Measurements from ENCODE around the gene SLC13A5. TPM values are rescaled to one million over a fixed set of nuclear protein-coding genes. Genes with fewer than 3 reads are reported as not detected.
"Not testable (repeated sequence)": the region's sequence is repeated elsewhere in the genome, so short reads cannot be mapped to it uniquely, and the experiment has no call there.

SLC13A5 gene
- 0.26 and 0.38 TPM in 2 replicates for total RNA-seq

DNA sequence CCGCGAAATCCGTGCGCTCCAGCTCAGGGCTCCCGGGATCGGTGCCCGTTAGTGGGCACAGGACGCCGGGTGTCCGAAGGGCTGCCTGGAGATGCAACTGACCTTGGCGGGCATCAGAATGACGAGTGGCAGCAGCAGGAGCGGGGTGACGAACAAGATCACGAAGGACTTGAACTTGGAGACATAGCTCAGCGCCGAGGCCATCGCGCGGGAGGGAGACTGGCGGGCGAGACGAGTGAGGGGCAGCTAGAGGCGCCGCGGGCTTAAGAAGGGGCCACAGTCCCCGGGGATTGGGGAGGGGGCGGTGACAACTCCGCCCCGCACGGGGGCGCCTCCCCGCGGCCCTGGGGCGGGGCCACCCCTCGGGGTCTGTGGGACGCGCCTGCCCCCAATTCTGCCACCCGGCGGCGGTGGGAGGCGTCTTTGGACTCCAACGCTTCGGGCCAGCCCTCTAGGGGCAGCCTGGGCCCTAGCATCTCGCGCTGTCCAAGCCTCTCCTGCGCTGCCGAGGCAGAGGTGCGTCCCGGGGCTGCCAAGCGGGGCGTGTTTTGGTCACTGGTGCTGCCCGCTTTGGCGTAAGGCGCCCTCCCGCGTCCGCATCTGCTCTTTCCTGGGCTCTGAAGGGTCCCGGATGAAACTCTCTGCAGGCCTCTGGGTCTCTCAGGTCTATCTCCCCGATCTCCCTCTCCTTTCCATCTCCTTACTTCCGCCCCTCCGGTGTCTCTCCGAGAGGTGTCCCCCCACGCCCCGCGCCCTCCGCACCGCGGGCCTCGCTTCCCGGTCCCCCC, at the start of gene SLC13A5:
Gene SLC13A5 (minus strand): TSS at position 240 of the 788 bp plus-strand sequence. CDS start 36 bp downstream, at position 204.
- DNase-seq (ENCODE audit: low read depth in 2 of 2): peak in 1 of 2 donors; percentile 33

DNA sequence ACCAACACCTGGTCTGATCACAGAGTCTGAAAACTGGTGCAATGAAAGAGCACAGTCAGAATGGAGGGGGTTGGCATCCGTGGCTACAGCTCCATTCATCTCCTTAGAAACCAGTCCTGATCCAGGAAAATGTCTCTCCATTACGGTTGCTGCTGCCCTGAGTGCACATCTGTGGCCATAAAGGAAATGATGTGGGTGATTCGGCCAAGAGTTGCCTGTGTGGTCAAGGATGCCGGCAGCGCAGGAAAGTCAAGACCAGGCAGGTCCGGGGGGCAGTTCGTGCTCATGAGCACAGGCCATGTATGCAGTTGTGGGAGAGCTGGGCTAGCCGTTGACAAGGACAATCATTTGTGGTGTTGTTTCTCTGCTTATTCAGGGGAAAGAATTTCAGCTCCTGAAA, 48.6 kb upstream of the SLC13A5 start:
- DNase-seq (ENCODE audit: low read depth in 2 of 2): no peak

DNA sequence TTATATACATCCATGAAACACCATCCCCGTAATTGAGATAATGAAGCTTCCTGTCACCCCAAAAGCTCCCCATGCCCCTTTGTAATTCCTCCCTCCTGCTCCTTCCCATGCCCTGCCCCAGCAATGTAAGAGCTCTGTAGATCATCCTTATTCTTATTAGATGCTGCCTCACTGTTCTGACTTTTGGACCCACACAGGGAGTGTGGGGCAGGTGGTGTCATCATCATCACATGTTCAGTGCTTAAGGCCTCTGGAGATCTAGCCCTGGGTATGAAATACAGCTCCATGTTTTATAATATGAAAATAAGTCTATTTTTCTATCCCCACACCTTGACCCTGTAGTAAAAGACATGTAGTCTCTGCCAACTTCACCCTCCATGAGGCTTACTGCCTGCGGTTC, 44.6 kb upstream of the SLC13A5 start:
- DNase-seq (ENCODE audit: low read depth in 2 of 2): no peak

DNA sequence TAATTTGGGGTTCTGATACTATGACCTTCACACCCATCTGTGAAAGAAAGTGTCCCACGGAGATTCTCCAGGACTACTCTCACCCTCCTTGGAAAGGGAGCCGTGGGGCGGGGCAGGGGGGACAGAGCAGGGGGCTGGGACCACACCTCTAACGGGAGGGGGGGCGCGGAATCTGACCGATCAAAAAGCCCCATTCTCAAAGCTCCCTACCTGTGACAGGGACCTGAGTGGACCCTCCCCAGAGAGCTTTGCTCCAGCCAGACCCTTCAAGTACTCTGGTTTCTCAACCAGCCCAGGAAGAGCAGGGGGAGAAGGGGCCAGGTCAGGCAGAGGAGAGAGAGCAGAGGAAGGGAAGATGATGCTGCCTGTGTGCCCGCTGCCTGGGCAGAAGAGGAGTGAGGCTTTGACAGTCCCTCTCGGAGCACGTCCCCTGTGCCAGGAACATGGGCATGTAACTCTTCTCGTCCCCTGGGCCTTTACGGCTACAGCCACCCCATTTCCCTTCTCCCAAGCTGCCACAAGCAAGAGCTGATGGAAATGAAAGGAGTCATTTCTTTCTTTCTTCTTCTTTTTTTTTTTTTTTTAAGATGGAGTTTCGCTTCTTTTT, 43.4 kb upstream of the SLC13A5 start:
- DNase-seq (ENCODE audit: low read depth in 2 of 2): no peak

DNA sequence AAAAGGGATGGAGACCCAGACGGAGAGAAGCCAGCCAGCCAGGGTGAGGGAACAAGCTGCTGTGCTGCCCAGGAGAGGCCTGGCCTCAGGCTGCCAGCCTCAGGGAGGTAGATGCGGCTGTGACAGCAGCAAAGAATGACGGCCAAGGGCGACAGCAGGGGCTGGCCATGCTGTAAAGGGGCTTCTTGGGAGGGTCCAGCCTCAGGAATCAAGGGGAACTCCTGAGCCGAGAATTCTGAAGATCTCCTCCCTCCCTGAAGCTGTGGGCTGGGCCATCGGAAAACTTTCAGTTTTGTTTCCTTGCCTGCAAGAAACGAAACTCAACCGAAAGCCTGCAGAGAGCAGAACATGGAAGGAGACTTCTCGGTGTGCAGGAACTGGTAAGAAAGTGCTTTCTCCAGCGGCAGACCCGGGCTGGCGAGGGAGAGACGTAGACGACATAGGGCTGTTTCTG, 42.6 kb upstream of the SLC13A5 start, which contains the start of gene XAF1:
Gene XAF1 (plus strand): TSS at position 316 of the 454 bp plus-strand sequence. CDS start 33 bp downstream, at position 349.
- DNase-seq (ENCODE audit: low read depth in 2 of 2): peak in 1 of 2 donors; percentile 10

DNA sequence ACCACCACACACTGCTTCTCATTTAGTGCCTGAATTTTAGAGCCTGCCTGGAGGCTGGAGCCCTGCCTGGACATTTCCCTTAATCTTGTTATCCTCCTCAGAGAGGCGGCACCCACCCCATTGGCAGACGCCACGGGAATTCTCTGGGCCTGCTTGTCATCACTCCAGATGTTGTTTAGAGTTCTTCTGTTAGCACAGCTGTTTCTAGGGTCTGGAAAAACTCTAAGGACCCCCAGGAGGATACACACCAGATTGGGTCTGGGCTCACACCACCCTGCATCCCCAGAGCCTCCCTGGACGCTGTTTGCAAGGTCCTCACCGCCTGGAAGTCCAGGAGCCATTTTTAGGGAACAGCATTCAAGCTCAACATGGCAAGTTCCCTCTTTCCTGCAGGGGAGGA, 42.1 kb upstream of the SLC13A5 start:
- DNase-seq (ENCODE audit: low read depth in 2 of 2): no peak

DNA sequence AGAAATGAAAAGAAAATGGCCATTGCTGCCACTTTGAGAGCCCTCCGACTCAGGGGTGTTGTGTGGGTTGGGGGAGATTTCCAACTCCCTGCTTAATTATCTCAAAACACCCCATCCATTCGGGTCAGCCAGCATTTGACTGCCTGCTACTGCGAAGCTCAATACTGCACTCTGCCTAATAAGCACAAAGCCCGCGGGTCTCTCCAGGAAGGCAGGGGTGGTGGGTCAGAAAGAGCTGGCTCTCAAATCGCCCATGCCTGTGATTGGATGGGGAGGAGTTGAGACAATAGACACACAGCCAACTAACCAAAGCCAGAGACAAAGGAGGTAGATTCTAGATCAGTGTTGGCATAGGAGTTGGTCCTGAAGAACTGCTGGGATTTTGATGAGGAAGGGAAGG, 40.4 kb upstream of the SLC13A5 start:
- peak; percentile 70 to 79 for DNase-seq (ENCODE audit: low read depth in 2 of 2)

DNA sequence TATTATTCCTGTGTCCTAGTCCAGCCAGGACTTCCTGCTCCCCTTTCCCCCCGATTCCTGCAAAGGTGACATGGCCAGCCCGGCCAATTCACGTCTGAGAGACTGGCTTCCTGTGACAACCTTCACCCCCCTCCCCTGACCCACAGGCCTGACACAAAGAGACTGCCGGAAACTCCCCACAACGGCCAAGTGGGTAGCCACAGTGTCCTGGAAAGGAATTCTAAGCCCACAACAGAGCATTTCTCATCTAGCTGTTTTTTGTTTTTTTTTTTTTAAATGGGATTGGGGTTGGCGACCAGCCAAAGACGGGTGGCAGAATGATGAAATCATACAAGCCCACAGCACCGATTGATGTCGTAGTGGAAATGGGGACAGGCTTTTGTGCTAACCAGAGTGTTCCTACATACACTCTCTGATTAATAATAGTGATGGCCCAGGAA, 39.9 kb upstream of the SLC13A5 start:
- peak; percentile 95 to 98 for DNase-seq (ENCODE audit: low read depth in 2 of 2)

DNA sequence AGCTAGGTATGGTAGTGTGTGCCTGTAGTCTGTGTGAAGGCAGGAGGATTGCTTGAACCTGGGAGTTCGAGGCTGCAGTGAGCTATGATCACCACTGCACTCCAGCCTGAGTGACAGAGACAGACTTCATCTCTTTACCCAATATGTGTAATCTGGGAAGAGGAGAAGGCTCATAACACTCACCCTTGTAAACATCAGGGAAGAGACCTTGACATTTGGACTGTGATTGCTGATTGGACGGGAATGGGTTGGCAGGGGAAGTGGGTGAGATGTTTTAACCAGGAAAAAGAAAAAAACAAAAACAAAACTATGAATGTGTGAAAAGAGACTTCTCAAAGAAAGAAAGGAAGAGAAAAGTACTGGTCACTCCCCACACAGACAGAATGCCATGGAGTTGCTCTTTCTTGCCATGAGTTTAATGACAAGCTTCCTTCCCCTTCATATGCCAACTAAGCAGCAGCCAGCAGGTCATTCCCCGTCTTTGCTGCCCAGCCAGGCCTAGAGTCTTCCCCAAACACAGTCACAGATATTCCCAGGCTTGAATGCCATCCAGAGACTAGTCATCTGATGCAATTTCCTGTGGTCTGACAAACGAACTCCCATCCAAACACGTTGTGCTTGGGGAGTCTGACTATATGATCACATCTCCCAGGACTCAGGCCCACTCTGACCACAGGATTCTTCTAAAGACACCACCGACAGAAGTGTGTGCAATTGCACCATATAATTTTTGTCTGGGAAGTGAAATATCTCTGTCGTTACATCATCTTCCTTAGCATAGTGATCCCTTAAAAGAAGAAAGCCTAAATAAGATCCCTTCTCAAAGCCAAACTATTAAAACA, 39.1 kb upstream of the SLC13A5 start:
- DNase-seq (ENCODE audit: low read depth in 2 of 2): peak; percentile 98

DNA sequence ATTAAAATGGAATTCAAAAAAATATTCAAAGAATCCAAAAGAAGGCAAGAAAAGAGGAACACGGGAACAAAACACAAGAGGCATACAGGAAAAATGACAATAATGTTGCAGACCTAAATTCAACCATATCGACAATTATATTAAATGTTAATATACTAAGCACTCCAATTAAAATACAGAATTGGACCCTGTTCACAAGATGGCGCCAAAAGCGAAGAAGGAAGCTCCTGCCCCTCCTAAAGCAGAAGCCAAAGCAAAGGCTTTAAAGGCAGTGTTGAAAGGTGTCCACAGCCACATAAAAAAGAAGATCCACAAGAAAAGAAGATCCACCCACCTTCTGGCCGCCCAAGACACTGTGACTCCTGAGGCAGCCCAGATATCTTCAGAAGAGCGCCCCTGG, 36.4 kb upstream of the SLC13A5 start:
- peak in 1 of 2 donors; percentile 29 for DNase-seq (ENCODE audit: low read depth in 2 of 2)

DNA sequence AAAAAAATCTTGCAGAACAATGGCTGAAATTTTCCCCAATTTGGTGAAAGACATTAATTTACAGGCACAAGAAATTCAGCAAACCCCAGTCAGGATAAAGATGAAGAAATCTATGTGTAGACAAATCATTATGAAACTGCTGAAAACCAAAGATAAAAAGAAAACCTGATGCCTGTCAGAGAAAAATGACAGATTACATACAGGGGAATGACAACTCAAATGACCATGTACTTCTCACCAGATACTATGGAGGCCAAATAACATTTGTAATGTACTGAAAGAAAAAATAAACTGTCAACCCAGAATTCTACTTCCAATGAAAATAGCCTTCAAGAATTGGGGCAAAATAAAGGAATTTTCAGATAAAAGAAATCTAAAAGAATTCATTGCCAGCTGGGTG, 35.4 kb upstream of the SLC13A5 start:
- no peak for DNase-seq (ENCODE audit: low read depth in 2 of 2)

DNA sequence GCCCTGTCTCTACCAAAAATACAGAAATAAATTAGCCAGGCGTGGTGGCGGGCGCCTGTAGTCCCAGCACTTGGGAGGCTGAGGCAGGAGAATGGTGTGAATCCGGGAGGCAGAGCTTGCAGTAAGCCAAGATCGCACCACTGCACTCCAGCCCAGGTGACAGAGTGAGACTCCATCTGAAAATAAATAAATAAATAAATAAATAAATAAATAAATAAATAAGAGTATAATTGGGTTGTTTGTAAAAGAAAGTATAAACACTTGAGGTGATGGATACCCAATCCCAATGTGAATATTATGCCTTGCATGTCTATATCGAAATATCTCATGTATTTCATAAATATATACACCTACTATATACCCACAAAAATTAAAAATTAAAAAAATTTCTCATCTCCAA, 33.5 kb upstream of the SLC13A5 start:
- DNase-seq (ENCODE audit: low read depth in 2 of 2): not testable (repeated sequence)

DNA sequence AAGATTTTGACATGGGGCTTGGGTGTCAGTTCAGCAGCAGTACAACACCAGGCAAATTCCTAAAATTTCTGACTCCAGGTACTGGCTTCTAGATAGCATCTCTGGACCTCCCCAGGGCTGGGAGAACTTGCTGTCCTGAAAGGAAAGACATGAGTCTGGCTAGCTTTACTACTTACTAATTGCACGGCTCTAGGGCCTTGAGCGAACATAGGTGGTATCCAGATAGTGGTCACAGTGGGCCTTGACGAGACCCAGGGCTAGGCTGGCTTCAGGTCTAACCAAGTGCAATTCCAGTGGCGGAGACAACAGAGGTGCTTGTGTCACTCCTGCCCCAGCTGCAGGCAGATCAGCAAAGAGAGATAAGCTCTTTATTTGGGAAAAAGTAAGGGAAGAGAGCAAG, 16.4 kb upstream of the SLC13A5 start:
- DNase-seq (ENCODE audit: low read depth in 2 of 2): no peak

DNA sequence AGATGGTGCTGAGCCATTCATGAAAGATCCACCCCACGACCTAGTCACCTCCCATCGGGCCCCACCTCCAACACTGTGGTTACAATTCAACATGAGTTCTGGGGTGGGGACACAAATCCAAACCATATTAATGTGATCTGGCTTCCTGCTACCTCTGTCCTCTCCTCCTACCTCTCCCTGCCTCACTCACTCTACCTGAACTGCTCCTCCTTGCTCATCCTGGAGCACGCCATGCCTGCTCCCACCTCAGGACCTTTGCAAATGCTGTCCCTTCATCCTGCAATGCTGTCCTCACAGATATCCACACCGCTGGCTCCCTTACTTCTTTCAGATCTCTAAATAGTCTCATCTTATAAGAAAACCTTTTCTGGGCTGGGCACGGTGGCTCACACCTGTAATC, 10.8 kb upstream of the SLC13A5 start:
- no peak for DNase-seq (ENCODE audit: low read depth in 2 of 2)

DNA sequence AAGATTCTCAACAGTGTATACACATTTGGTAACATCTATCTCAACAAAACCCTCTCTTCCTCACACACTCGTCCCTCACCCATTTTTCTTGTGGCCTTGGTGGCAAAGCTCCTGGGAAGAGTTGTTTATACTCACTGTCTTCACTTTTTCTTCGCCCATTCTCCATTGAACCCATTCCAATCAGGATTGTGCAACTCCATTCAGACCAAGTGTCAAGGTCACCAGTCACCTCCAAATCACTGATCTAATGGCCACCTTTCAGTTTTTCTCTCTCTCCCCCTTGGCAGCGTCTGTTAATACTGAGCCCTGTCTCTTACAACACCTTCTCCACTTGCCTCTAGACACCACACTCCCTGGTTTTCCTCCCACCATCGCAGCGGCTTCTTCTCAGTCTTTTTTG, 8.6 kb upstream of the SLC13A5 start:
- no peak for DNase-seq (ENCODE audit: low read depth in 2 of 2)

DNA sequence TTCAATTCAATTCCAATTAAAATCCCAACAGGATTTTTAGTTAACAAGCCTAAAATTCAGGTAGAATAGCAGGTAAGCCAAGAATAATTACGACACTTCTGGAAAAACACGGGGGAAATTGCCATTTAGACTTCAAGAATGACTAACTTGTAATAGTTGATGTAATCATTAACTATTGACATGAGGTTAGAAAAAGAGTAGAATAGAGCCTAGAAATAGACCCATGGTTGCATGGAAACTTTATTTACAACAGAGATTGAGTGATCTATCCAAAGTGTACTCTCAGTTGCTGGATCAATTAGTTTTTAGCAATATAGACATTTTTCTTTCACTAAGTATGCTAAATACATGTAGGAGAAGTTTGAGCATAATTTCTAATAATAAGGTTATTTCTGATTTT, 3.6 kb upstream of the SLC13A5 start:
- DNase-seq (ENCODE audit: low read depth in 2 of 2): no peak

DNA sequence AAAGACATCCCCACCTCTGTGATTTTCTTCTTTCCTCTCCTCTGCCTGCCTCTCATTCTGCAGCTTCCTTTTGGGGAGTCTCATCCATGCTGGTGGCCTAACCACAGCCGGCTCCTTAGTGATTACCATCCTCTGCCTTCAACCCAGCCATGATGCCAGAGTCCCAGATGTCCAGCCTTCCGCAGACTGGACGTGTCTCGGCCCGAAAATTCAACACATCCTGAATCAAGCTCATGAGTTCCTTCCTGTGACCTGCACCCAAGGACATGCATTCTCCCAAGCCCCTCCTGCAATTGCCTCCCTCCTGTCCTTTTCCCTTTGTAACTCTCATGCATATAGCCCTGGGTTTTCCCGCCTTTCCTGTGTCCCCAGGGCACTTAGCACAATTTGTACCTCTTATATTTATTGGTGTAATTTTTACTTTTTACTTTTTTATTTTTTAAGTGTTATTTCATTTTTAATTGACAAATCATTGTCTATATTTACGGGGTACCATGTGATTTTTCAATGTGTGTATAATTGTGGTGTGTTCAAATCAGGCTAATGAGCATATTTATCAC, 1.2 kb upstream of the SLC13A5 start:
- no peak for DNase-seq (ENCODE audit: low read depth in 2 of 2)

DNA sequence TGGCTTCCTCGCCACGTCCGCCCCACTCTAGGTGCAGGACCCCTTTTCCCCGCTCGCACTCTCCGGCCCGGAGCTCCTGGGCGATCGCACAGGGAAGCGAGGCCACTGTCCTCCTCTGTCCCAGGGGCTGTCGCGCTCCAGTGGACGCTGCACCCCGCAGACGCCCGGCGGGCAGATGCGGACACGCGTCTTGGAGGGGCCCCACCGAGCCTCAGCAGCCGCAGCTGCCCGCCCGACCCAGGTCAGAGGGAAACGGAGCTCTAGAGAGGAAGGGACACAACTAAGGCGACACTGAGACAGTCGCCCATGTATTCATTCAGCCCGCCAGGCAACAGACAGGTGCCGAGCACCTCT, 726 bp upstream of the SLC13A5 start:
- DNase-seq (ENCODE audit: low read depth in 2 of 2): no peak

DNA sequence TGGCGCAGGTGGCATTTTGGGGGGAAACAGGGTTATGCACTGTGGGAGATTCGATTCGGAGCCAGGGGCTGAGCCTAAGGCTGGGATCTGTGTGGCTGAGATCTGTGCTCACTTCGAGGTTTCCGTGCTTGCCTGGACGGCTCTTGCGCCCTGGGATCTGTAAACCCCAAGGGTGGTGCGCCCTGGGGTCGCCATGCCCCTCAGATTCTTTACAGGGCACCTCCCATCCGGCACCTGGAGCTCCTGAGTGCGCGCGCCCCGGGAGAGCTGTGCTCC, 377 bp downstream of the SLC13A5 start:
- no peak for DNase-seq (ENCODE audit: low read depth in 2 of 2)

DNA sequence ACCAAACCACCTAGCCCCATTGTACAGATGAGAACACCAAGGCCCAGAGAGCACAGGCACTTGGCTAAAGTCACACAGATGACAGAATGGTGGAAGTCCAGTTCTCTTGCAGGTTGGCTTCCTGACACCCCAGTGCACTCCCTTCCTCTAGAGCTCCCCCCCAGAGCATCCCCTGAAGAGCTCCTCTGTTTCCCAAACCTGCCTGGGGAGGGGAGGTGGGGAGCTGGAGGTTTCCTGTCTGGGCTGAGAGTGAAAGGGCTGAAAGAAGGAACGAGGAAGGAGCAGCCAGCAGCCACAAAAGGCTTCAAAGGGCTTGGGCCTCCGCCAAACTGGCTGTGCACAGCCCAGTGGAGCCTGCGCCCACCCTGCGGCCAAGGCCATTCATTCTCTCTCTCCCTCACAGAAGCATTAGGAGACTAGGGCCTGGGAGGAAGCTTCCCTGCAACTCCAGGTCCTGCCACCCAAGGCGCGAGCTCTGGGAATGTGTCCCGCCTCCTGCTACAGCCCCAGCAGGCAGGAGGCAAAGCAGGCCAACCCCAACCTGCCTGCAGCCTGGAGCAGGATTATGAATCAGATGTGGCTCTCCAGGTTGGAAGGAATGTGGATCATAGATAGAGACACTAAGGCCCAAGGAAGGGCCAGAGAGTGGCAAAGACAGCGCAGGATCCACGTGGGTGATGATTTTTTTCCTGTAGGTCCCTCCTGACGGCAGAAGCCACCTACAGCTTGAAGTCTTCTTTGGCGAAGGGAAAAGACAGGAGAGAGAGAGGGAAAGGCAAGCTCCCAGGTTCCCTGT, 913 bp downstream of the SLC13A5 start:
- no peak for DNase-seq (ENCODE audit: low read depth in 2 of 2)

DNA sequence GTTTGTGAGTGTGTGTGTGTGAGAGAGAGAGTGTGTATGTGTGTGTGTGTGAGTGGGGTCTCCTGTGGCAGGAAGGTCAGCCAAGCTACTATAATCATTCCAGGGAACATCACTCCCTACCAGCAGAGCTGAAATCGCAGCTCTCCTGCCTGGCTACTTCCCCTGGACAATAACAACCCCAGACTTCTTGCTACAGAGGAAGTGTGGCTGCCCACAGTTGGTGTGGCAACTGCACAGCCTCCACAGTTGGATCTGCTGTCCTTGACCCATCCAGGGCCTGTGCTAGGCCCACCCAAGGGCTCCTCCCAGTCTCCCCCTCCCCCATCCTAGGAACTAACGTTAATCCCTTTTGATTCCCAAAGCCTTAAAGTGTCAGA, 1.5 kb downstream of the SLC13A5 start:
- DNase-seq (ENCODE audit: low read depth in 2 of 2): no peak
